Endothelial cell of umbilical vein (primary cell): ENCODE data around the gene C10orf71. TPM values are rescaled to one million over a fixed set of nuclear protein-coding genes. Genes with fewer than 3 reads are reported as not detected.

Experiments
- BruUV-seq: library from RNA; stranded (reverse); fragments of 400-500 nt; replicated peaks from 2 replicates; lab custom pipeline; 2021; lab: Mats Ljungman, UMichigan
- CTCF ChIA-PET: fragments of 300-600, 350-600 bp; sonication (Branson Sonifier 250); formaldehyde crosslinking; loops from one replicate; lab custom pipeline; 2021; ENCODE audit warnings: antibody characterized with exemption, inconsistent platforms; lab: Charles Lee
- POLR2A ChIA-PET: fragments of 300-600, 350-600 bp; sonication (Branson Sonifier 250); formaldehyde crosslinking; loops from one replicate; lab custom pipeline; 2021; ENCODE audit warnings: antibody characterized with exemption, inconsistent platforms; lab: Charles Lee
- DNase-seq: peaks from one replicate; pipeline ENCODE4 v3.0.0-alpha.2; 2011; ENCODE audit warnings: low read depth, low spot score
- FAIRE-seq: peaks from 2 replicates; lab custom pipeline; 2011; peaks lifted over from hg19 to GRCh38; lab: Jason Lieb, UNC
- H2AFZ ChIP-seq: 2 replicates; pipeline ENCODE4 v1.6.0; 2012; ENCODE audit warnings: low read depth, low read length, control low read depth, inconsistent platforms
- H3K27ac ChIP-seq: 2 replicates; pipeline ENCODE4 v1.5.1; 2011; ENCODE audit warnings: low read depth, mild to moderate bottlenecking, control low read depth, low read length, moderate library complexity; ENCODE audit not compliant: insufficient read depth
- H3K27me3 ChIP-seq, 2 experiments: 2 replicates each; pipeline versions ENCODE4 v1.6.0 to v1.6.1; 2011; ENCODE audit warnings: low read length in 2 of 2, mixed read lengths in 1 of 2; ENCODE audit not compliant: control insufficient read depth in 2 of 2, insufficient read depth in 2 of 2
- H3K36me3 ChIP-seq, 2 experiments: 2 replicates in 1 of 2; 3 replicates in 1 of 2; pipeline ENCODE4 v1.5.1; 2011; ENCODE audit warnings: low read length in 2 of 2, mild to moderate bottlenecking in 1 of 2, moderate library complexity in 1 of 2; ENCODE audit not compliant: control insufficient read depth in 2 of 2, insufficient read depth in 2 of 2; ENCODE audit errors: extremely low read depth in 1 of 2
- H3K4me1 ChIP-seq: 3 replicates; pipeline ENCODE4 v1.5.1; 2011; ENCODE audit warnings: mild to moderate bottlenecking, low read length; ENCODE audit not compliant: control insufficient read depth, insufficient read depth; ENCODE audit errors: extremely low read depth
- H3K4me2 ChIP-seq: 2 replicates; pipeline ENCODE4 v1.6.1; 2011; ENCODE audit warnings: low read length, control low read depth, mixed read lengths; ENCODE audit not compliant: insufficient read depth
- H3K4me3 ChIP-seq, 3 experiments: fragments of 200-600 bp in 1 of 3; sonication (generic), shearing (Covaris generic) in 1 of 3; replicated peaks in 1 of 3; 2 replicates each; pipeline ENCODE4 v1.5.1; 2011 to 2016; ENCODE audit warnings: control low read depth in 3 of 3, low read length in 3 of 3, mild to moderate bottlenecking in 2 of 3, inconsistent platforms in 1 of 3, low read depth in 1 of 3, moderate library complexity in 1 of 3; ENCODE audit not compliant: insufficient read depth in 1 of 3
- H3K79me2 ChIP-seq: 2 replicates; pipeline ENCODE4 v1.6.0; 2012; ENCODE audit warnings: low read length, inconsistent platforms; ENCODE audit not compliant: control insufficient read depth, insufficient read depth
- H3K9ac ChIP-seq: replicated peaks from 2 replicates; pipeline ENCODE3; 2011; ENCODE audit warnings: low read length, control low read depth; ENCODE audit not compliant: insufficient read depth; ENCODE audit errors: extremely low read depth
- H3K9me1 ChIP-seq: replicated peaks from 3 replicates; pipeline ENCODE4 v1.6.0; 2011; ENCODE audit warnings: mild to moderate bottlenecking, low read length; ENCODE audit not compliant: control insufficient read depth, insufficient read depth; ENCODE audit errors: extremely low read depth
- H3K9me3 ChIP-seq: replicated peaks from 2 replicates; pipeline ENCODE4 v1.5.1; 2012; ENCODE audit warnings: low read length, inconsistent platforms; ENCODE audit not compliant: control insufficient read depth, insufficient read depth
- H4K20me1 ChIP-seq: replicated peaks from 2 replicates; pipeline ENCODE3; 2011; ENCODE audit warnings: mild to moderate bottlenecking, low read length; ENCODE audit not compliant: control insufficient read depth, insufficient read depth; ENCODE audit errors: extremely low read depth
- CTCF ChIP-seq, 2 donors: IDR thresholded peaks; 1 replicate in 1 of 2; 2 replicates in 1 of 2; pipeline ENCODE4 v1.5.1; 2011; ENCODE audit warnings: low read length in 2 of 2, mild to moderate bottlenecking in 2 of 2, moderate library complexity in 2 of 2, control low read depth in 1 of 2, inconsistent platforms in 1 of 2, low read depth in 1 of 2; ENCODE audit not compliant: insufficient read depth in 1 of 2; ENCODE audit errors: extremely low read depth in 1 of 2
- EZH2 ChIP-seq: IDR thresholded peaks from 2 replicates; pipeline ENCODE4 v1.6.1; 2012; ENCODE audit warnings: borderline replicate concordance, low read depth, mild to moderate bottlenecking, moderate library complexity, low read length, inconsistent platforms; ENCODE audit not compliant: severe bottlenecking
- FOS ChIP-seq: IDR thresholded peaks from 2 replicates; pipeline ENCODE4 v1.6.1; 2011; ENCODE audit warnings: mild to moderate bottlenecking, low read length, moderate library complexity, borderline replicate concordance; ENCODE audit not compliant: insufficient read depth
- GATA2 ChIP-seq: IDR thresholded peaks from 2 replicates; pipeline ENCODE4 v1.7.0; 2011; ENCODE audit warnings: low read depth, mild to moderate bottlenecking, moderate library complexity, mixed read lengths, low read length; ENCODE audit not compliant: insufficient read length, insufficient read depth
- JUN ChIP-seq: IDR thresholded peaks from 2 replicates; pipeline ENCODE4 v1.6.1; 2011; ENCODE audit warnings: borderline replicate concordance, low read depth; ENCODE audit not compliant: insufficient read length, insufficient read depth
- MAX ChIP-seq: IDR thresholded peaks from 2 replicates; pipeline ENCODE4 v1.6.1; 2011; ENCODE audit not compliant: insufficient read depth, insufficient read length
- MYC ChIP-seq: IDR thresholded peaks from one replicate; pipeline ENCODE4 v1.6.1; 2011; ENCODE audit warnings: mild to moderate bottlenecking, low read depth, low read length
- POLR2A ChIP-seq: IDR thresholded peaks from 2 replicates; pipeline ENCODE4 v1.6.1; 2012; ENCODE audit warnings: low read depth, mild to moderate bottlenecking, control low read depth, low read length
- POLR2AphosphoS5 ChIP-seq: IDR thresholded peaks from 2 replicates; pipeline ENCODE4 v1.6.1; 2012; ENCODE audit warnings: low read depth, mild to moderate bottlenecking, control low read depth, low read length, moderate library complexity; ENCODE audit not compliant: insufficient read depth
- dilution Hi-C: fragments of 300-500 bp; cut with MboI; formaldehyde crosslinking; loops from one replicate; pipeline ENCODE4 v1.15.0; 2019; ENCODE audit warnings: low sequenced_read_pairs; ENCODE audit not compliant: extremely low pct_ligation_motif_present
- intact Hi-C: fragments of 100-400 bp; cut with micrococcal nuclease; formaldehyde crosslinking; loops from one replicate; pipeline ENCODE4 v1.10.0; 2022
- polyA plus RNA-seq, 4 experiments: library from polyadenylated mRNA; depleted of rRNA in 3 of 4; stranded (reverse) in 3 of 4; unstranded in 1 of 4; fragments of >200 nt; gene quantifications; 2 replicates each; pipeline versions ENCODE4 v1.2.1 to v1.2.3, GENCODE V29; 2011 to 2012; ENCODE audit warnings: missing spikeins in 1 of 4
- total RNA-seq: library from RNA; stranded (reverse); gene quantifications from 2 replicates; pipeline ENCODE4 v1.2.3, GENCODE V29; 2021

Gene C10orf71
- total and polyA plus RNA-seq, 2 donors (not counting 3 experiments of a cell fraction or from before 2014, with no cell fraction given), result not detected

GRCh38 chr10:49353026-49353894, 54.3 kb downstream of the C10orf71 start:
- DNase-seq, result no peak
- Histone ChIP-seq H3K9ac (no peak overlapping the region), H3K79me2 (no peaks in the 10 kb centered on the region), H3K9me3 (no peaks in the 10 kb centered on the region), H3K27me3 (peaks cover 0 to 1% of the 10 kb centered on the region in 2 experiments), H3K4me1 (no peaks in the 10 kb centered on the region), H3K4me2 (no peak overlapping the region), H3K9me1 (no peaks in the 10 kb centered on the region), H3K4me3 (no peak overlapping the region), H3K27ac (no peak overlapping the region), H4K20me1 (no peaks in the 10 kb centered on the region), H3K36me3 (no peaks in the 10 kb centered on the region), H2AFZ (no peak overlapping the region)
- BruUV-seq, result no TSS peak
- CTCF ChIA-PET, result no interaction called here
- no peak for FAIRE-seq
- dilution Hi-C loops (no loop called here), intact Hi-C loops (no loop called here)
- TF ChIP-seq MYC, result no peak
- no peak for TF ChIP-seq GATA2
- no peak for TF ChIP-seq POLR2AphosphoS5
- TF ChIP-seq EZH2, result no peak
- TF ChIP-seq JUN, result no peak
- no peak for TF ChIP-seq FOS
- TF ChIP-seq POLR2A, result no peak
- TF ChIP-seq MAX, result no peak
- TF ChIP-seq CTCF (IDR thresholded peaks at IDR 0.05; ENCODE audit: extremely low read depth in 1 of 2, insufficient read depth in 1 of 2, low read depth in 1 of 2, low read length in 2 of 2), result no peak
- POLR2A ChIA-PET, result no interaction called here
